Measurements from ENCODE around the gene DHX8. TPM values are rescaled to one million over a fixed set of nuclear protein-coding genes. Genes with fewer than 3 reads are reported as not detected.

The DHX8 gene
- total RNA-seq, 2 experiments from 2014 or later: 42.6 to 46.9 TPM

GRCh38 chr17:43548689-43549379 lies 65.1 kb downstream of the DHX8 start:
- no peak for DNase-seq
- intact Hi-C loops (cut with DNase I, micrococcal nuclease): no loop called here
- no peak for ATAC-seq
- Mint-ChIP-seq H3K4me3 (no peak overlapping the region), H3K36me3 (ENCODE audit: low read depth) (no peaks in the 10 kb centered on the region), H3K27me3 (peaks cover 48% of the 10 kb centered on the region), H3K9me3 (ENCODE audit: low read depth) (no peaks in the 10 kb centered on the region), H3K4me1 (peaks cover 17% of the 10 kb centered on the region), H3K27ac (no peak overlapping the region)
- ChIA-PET CTCF (interaction anchor here (1.2 kb wide), 1 partner anchor 155 kb away, joined by 3 read pairs; no protein-coding TSS in a partner anchor), POLR2A (no interaction called here)

- H3K27me3 Mint-ChIP-seq: peaks cover 41% of the 10 kb centered on the region
- CTCF ChIA-PET: no interaction called here
- intact Hi-C loops (cut with DNase I, micrococcal nuclease): no loop called here
- POLR2A ChIA-PET: no interaction called here
- DNase-seq (no peak), ATAC-seq (no peak)
- no peak overlapping the region for H3K27ac Mint-ChIP-seq
- H3K4me3 Mint-ChIP-seq: no peak overlapping the region
- no peaks in the 10 kb centered on the region for H3K9me3 Mint-ChIP-seq (ENCODE audit: low read depth)
- H3K4me1 Mint-ChIP-seq: peaks cover 17% of the 10 kb centered on the region
- H3K36me3 Mint-ChIP-seq (ENCODE audit: low read depth): no peaks in the 10 kb centered on the region
These were observed 65.7 kb downstream of the DHX8 start for GRCh38 chr17:43549496-43549895.

GRCh38 chr17:43550754-43551153 lies 67.0 kb downstream of the DHX8 start:
- POLR2A ChIA-PET: interaction anchor here (0.7 kb wide), 1 partner anchor 279 kb away, joined by 3 read pairs; no protein-coding TSS in a partner anchor
- no peaks in the 10 kb centered on the region for H3K9me3 Mint-ChIP-seq (ENCODE audit: low read depth)
- CTCF ChIA-PET: no interaction called here
- no peak overlapping the region for H3K27ac Mint-ChIP-seq
- intact Hi-C loops (cut with DNase I, micrococcal nuclease): no loop called here
- ATAC-seq (no peak), DNase-seq (no peak)
- H3K27me3 Mint-ChIP-seq: peaks cover 38% of the 10 kb centered on the region
- H3K4me1 Mint-ChIP-seq: peaks cover 11% of the 10 kb centered on the region
- H3K36me3 Mint-ChIP-seq (ENCODE audit: low read depth): no peaks in the 10 kb centered on the region
- no peak overlapping the region for H3K4me3 Mint-ChIP-seq

- CTCF ChIA-PET: interaction anchor here (0.5 to 2.6 kb wide), 5 partner anchors 15 to 208 kb away, joined by 3 to 14 read pairs (median 4); no protein-coding TSS in a partner anchor
- no peak for ATAC-seq
These were observed 68.6 kb downstream of the DHX8 start for GRCh38 chr17:43552229-43552837.

GRCh38 chr17:43553573-43553972 lies 69.8 kb downstream of the DHX8 start:
- Mint-ChIP-seq H3K9me3 (ENCODE audit: low read depth) (no peaks in the 10 kb centered on the region), H3K4me3 (no peak overlapping the region), H3K4me1 (peaks cover 5% of the 10 kb centered on the region), H3K27ac (no peak overlapping the region), H3K27me3 (peaks cover 24% of the 10 kb centered on the region), H3K36me3 (ENCODE audit: low read depth) (no peaks in the 10 kb centered on the region)
- POLR2A ChIA-PET: no interaction called here
- CTCF ChIA-PET: interaction anchor here (0.6 to 2.6 kb wide), 4 partner anchors 10 to 70 kb away, joined by 3 to 14 read pairs (median 4); partner anchors contain the start of gene DHX8
- DNase-seq: no peak
- no peak for ATAC-seq
- intact Hi-C loops (cut with DNase I, micrococcal nuclease): no loop called here

More at GRCh38 chr17:43552229-43552837, 68.6 kb downstream of the DHX8 start:
- H3K27me3 Mint-ChIP-seq: peaks cover 33% of the 10 kb centered on the region
- no peak overlapping the region for H3K4me3 Mint-ChIP-seq
- POLR2A ChIA-PET: no interaction called here
- H3K36me3 Mint-ChIP-seq (ENCODE audit: low read depth): no peaks in the 10 kb centered on the region
- intact Hi-C loops (cut with DNase I, micrococcal nuclease): no loop called here
- peaks cover 7% of the 10 kb centered on the region for H3K4me1 Mint-ChIP-seq
- DNase-seq: no peak
- no peaks in the 10 kb centered on the region for H3K9me3 Mint-ChIP-seq (ENCODE audit: low read depth)
- H3K27ac Mint-ChIP-seq: no peak overlapping the region

- DNase-seq (no peak), ATAC-seq (no peak)
- Mint-ChIP-seq H3K9me3 (ENCODE audit: low read depth) (no peaks in the 10 kb centered on the region), H3K4me1 (peaks cover 5% of the 10 kb centered on the region), H3K27ac (no peak overlapping the region), H3K27me3 (peaks cover 17% of the 10 kb centered on the region), H3K4me3 (no peak overlapping the region), H3K36me3 (ENCODE audit: low read depth) (no peaks in the 10 kb centered on the region)
- POLR2A ChIA-PET: no interaction called here
- intact Hi-C loops (cut with DNase I, micrococcal nuclease): no loop called here
- CTCF ChIA-PET: interaction anchor here (2.2 kb wide), 1 partner anchor 22 kb away, joined by 6 read pairs; no protein-coding TSS in a partner anchor
These were observed 71.1 kb downstream of the DHX8 start for GRCh38 chr17:43554857-43555256.

GRCh38 chr17:43556292-43556691 lies 72.5 kb downstream of the DHX8 start:
- no peak overlapping the region for H3K4me3 Mint-ChIP-seq
- POLR2A ChIA-PET: interaction anchor here (0.6 kb wide), 1 partner anchor 1925 kb away, joined by 3 read pairs; no protein-coding TSS in a partner anchor
- H3K36me3 Mint-ChIP-seq (ENCODE audit: low read depth): no peaks in the 10 kb centered on the region
- intact Hi-C loops (cut with DNase I, micrococcal nuclease): no loop called here
- DNase-seq (peak; percentile 44), ATAC-seq (peak; percentile 66)
- H3K27me3 Mint-ChIP-seq: peaks cover 13% of the 10 kb centered on the region
- peak overlapping the region; percentile 23 for H3K27ac Mint-ChIP-seq
- peaks cover 5% of the 10 kb centered on the region for H3K4me1 Mint-ChIP-seq
- H3K9me3 Mint-ChIP-seq (ENCODE audit: low read depth): no peaks in the 10 kb centered on the region
- CTCF ChIA-PET: interaction anchor here (2.2 kb wide), 1 partner anchor 20 kb away, joined by 6 read pairs; no protein-coding TSS in a partner anchor

- H3K4me1 Mint-ChIP-seq: peaks cover 5% of the 10 kb centered on the region
- H3K27ac Mint-ChIP-seq: no peak overlapping the region
- no peak for DNase-seq
- H3K27me3 Mint-ChIP-seq: peaks cover 25% of the 10 kb centered on the region
- no peak overlapping the region for H3K4me3 Mint-ChIP-seq
- ChIA-PET CTCF (interaction anchor here (0.9 kb wide), 1 partner anchor 114 kb away, joined by 3 read pairs; no protein-coding TSS in a partner anchor), POLR2A (no interaction called here)
- no peaks in the 10 kb centered on the region for H3K36me3 Mint-ChIP-seq (ENCODE audit: low read depth)
- no peaks in the 10 kb centered on the region for H3K9me3 Mint-ChIP-seq (ENCODE audit: low read depth)
- intact Hi-C loops (cut with DNase I, micrococcal nuclease): no loop called here
- ATAC-seq: no peak
These were observed 75.0 kb downstream of the DHX8 start for GRCh38 chr17:43558805-43559160.

- Mint-ChIP-seq H3K36me3 (ENCODE audit: low read depth) (no peaks in the 10 kb centered on the region), H3K27ac (no peak overlapping the region), H3K27me3 (peaks cover 28% of the 10 kb centered on the region), H3K4me3 (no peak overlapping the region), H3K9me3 (ENCODE audit: low read depth) (no peaks in the 10 kb centered on the region), H3K4me1 (peaks cover 5% of the 10 kb centered on the region)
- ATAC-seq (no peak), DNase-seq (no peak)
- POLR2A ChIA-PET: no interaction called here
- CTCF ChIA-PET: no interaction called here
- intact Hi-C loops (cut with DNase I, micrococcal nuclease): no loop called here
These were observed 75.5 kb downstream of the DHX8 start for GRCh38 chr17:43559161-43559816.

- no peak overlapping the region for H3K27ac Mint-ChIP-seq
- H3K4me3 Mint-ChIP-seq: no peak overlapping the region
- ATAC-seq (peak; percentile 51), DNase-seq (peak; percentile 29)
- peaks cover 28% of the 10 kb centered on the region for H3K27me3 Mint-ChIP-seq
- intact Hi-C loops (cut with DNase I, micrococcal nuclease): no loop called here
- no peaks in the 10 kb centered on the region for H3K36me3 Mint-ChIP-seq (ENCODE audit: low read depth)
- peaks cover 5% of the 10 kb centered on the region for H3K4me1 Mint-ChIP-seq
- no peaks in the 10 kb centered on the region for H3K9me3 Mint-ChIP-seq (ENCODE audit: low read depth)
- CTCF ChIA-PET: interaction anchor here (1.0 to 2.3 kb wide), 2 partner anchors 16 to 207 kb away, joined by 3 to 7 read pairs; no protein-coding TSS in a partner anchor
- POLR2A ChIA-PET: no interaction called here
These were observed 77.0 kb downstream of the DHX8 start for GRCh38 chr17:43560461-43561427.

All from activated CD4-positive, alpha-beta T cell treated with anti-CD3 and anti-CD28 coated beads for 36 hours (primary cell).